Measurements from ENCODE around the gene COMMD1. TPM values are rescaled to one million over a fixed set of nuclear protein-coding genes. Genes with fewer than 3 reads are reported as not detected.
"Not testable (repeated sequence)": the region's sequence is repeated elsewhere in the genome, so short reads cannot be mapped to it uniquely, and the experiment has no call there.

The COMMD1 gene
- total and polyA plus RNA-seq, 9 donors: 25.4 to 48.8 (median 33.3) TPM

DNA sequence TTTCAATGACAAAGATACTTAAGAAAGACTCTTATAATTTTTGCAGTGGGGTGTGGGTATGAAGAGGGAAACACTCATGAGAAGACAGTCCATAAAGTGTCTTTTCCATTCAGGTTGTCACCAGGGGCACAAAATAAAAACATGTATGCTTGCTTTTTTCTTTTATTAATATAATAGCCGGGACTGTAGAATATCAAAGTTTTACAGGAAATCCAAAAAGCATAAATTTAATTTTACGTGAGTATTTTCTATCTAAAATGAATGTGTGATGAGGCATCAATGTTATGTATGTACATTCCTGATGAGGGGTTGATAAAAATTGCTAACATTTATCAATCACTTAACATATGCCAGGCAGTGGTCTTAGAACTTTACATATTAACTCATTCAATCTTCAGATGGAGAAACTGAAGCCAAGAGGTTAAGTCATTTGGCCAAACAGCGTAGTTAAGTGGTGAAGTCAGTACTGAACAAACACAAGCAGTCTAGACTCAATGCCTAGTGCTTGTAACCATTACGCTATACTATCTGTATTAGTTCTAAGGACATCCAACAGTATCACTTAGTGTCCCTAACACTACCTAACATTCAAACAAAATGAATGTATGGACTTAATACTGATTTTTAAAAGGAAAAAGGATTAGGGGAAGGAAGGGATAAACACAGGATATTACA lies 27.8 kb upstream of the COMMD1 start:
- no peaks in the 10 kb centered on the region for H3K36me3 ChIP-seq
- no peak overlapping the region for H3K4me3 ChIP-seq

DNA sequence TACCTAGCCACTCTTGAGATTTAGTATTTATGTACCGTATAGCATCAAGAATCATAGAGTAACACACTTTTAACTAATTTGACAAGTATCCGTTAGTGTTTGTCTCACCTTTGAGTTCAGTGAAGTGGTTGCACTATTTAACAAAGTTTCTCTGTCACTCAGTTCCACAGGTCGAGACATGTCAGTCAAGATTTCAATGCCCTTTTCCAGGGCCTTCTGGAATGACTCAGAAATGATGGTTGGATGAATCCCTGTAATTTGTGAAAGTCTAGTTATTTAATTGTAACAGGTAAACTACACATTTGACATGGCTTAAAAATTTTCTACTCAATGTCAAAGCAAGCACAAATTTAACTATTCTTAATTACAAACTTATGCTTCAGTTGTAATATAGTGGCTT lies 26.7 kb upstream of the COMMD1 start:
- no peaks in the 10 kb centered on the region for H3K9me3 ChIP-seq
- no peak for DNase-seq
- TF ChIP-seq, protein P1, sequence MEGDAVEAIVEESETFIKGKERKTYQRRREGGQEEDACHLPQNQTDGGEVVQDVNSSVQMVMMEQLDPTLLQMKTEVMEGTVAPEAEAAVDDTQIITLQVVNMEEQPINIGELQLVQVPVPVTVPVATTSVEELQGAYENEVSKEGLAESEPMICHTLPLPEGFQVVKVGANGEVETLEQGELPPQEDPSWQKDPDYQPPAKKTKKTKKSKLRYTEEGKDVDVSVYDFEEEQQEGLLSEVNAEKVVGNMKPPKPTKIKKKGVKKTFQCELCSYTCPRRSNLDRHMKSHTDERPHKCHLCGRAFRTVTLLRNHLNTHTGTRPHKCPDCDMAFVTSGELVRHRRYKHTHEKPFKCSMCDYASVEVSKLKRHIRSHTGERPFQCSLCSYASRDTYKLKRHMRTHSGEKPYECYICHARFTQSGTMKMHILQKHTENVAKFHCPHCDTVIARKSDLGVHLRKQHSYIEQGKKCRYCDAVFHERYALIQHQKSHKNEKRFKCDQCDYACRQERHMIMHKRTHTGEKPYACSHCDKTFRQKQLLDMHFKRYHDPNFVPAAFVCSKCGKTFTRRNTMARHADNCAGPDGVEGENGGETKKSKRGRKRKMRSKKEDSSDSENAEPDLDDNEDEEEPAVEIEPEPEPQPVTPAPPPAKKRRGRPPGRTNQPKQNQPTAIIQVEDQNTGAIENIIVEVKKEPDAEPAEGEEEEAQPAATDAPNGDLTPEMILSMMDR (IDR thresholded peaks at IDR 0.05): no peak
- TF ChIP-seq POLR2A (IDR thresholded peaks at IDR 0.05) (no peak), EP300 (IDR thresholded peaks at IDR 0.05) (no peak)
- no peaks in the 10 kb centered on the region for H3K27me3 ChIP-seq
- WGBS, 3 donors: 96 to 99% (median 96%) methylated on average over 3 of the region's 3 CpGs
- H3K36me3 ChIP-seq: no peaks in the 10 kb centered on the region
- H3K4me1 ChIP-seq (ENCODE audit: insufficient read depth): no peaks in the 10 kb centered on the region
- H3K4me3 ChIP-seq: no peak overlapping the region
- intact Hi-C loops (cut with DNase I): no loop called here
- H3K27ac ChIP-seq: no peak overlapping the region

More for the DNA sequence above, 27.8 kb upstream of the COMMD1 start:
- Histone ChIP-seq H3K27ac (no peak overlapping the region), H3K4me1 (ENCODE audit: insufficient read depth) (no peaks in the 10 kb centered on the region), H3K9me3 (no peaks in the 10 kb centered on the region), H3K27me3 (no peaks in the 10 kb centered on the region)
- TF ChIP-seq POLR2A (IDR thresholded peaks at IDR 0.05): no peak
- TF ChIP-seq, protein P1 (IDR thresholded peaks at IDR 0.05): no peak
- TF ChIP-seq EP300 (IDR thresholded peaks at IDR 0.05): no peak
- no peak for DNase-seq
- WGBS, 3 donors: 91 to 93% (median 92%) methylated on average over 4 of the region's 4 CpGs
- intact Hi-C loops (cut with DNase I): no loop called here

DNA sequence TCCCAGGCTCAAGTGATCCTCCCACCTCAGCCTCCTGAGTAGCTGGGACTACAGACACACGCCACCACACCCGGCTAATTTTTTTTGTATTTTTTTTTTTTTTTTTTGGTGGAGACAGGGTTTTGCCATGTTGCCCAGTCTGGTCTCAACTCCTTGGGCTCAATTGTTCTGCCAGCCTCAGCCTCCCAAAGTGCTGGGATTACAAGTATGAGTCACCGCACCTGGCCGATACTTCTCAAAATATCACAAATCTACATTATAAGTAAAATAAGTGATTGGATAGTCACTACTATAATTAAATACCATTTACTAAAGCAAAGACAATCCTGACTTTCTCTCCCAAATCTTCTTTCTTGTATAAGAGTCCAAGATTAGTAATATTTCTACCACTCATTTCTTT lies 26.1 kb upstream of the COMMD1 start:
- DNase-seq; intact Hi-C loops (cut with DNase I); H3K4me3 ChIP-seq; H3K36me3 ChIP-seq; H3K27me3 ChIP-seq; H3K4me1 ChIP-seq (ENCODE audit: insufficient read depth); H3K27ac ChIP-seq; H3K9me3 ChIP-seq: not testable (repeated sequence)
- WGBS, 3 donors: 94 to 96% (median 94%) methylated on average over 4 of the region's 4 CpGs

DNA sequence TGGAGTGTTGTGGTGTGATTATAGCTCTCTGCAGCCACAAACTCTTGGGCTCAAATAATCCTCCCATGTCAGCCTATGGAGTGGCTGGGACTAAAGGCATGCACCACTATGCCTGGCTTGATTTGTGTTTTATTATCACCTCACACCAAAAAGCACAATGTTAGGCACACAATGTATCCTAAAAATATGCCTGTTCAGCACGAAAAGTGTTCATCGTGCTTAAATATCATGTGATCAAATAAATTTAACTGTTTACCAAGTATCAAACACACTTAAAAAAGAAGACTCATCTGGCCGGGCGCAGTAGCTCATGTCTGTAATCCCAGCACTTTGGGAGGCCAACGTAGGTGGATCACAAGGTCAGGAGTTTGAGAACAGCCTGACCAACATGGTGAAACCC lies 22.6 kb upstream of the COMMD1 start:
- WGBS, 3 donors: 81 to 84% (median 81%) methylated on average over 5 of the region's 5 CpGs
- Histone ChIP-seq H3K27me3 (no peaks in the 10 kb centered on the region), H3K4me3 (no peak overlapping the region), H3K9me3 (no peaks in the 10 kb centered on the region), H3K27ac (no peak overlapping the region), H3K36me3 (no peaks in the 10 kb centered on the region), H3K4me1 (ENCODE audit: insufficient read depth) (peaks cover 7% of the 10 kb centered on the region)
- DNase-seq: no peak
- TF ChIP-seq POLR2A (IDR thresholded peaks at IDR 0.05): no peak
- TF ChIP-seq, protein P1 (IDR thresholded peaks at IDR 0.05): no peak
- intact Hi-C loops (cut with DNase I): loop anchor here in 1 of 4 donors (10.0 kb wide), 1 partner anchor 348 kb away; the partner anchor contains the start of gene XPO1

DNA sequence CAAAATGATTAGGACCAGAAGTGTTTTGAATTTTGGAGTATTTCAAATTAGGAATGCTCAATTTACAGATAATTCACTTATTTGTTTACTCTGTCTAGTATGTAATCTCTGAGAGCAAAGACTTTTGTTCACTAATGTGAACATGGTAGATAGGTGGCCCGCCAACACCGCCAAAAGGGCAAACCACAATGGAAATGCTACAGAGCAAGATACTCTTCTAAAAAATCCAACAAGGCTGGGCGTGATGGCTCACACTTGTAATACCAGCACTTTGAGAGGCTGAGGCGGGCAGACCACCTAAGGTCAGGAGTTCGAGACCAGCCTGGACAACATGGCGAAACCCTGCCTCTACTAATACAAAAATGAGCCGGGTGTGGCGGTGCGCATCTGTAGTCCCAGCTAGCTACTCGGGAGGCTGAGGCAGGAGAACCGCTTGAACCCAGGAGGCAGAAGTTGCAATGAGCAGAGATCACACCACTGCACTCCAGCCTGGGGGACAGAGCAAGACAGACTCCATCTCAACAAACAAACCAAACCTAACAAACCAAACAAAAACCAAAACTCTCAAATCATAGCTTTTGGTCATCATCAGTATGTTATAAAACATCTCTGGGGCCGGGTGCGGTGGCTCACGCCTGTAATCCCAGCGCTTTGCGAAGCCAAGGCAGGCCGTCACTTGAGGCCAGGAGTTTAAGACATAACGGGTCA lies 19.4 kb upstream of the COMMD1 start:
- Histone ChIP-seq H3K27me3 (no peaks in the 10 kb centered on the region), H3K36me3 (no peaks in the 10 kb centered on the region), H3K4me3 (no peak overlapping the region), H3K27ac (no peak overlapping the region), H3K4me1 (ENCODE audit: insufficient read depth) (peaks cover 8% of the 10 kb centered on the region), H3K9me3 (no peaks in the 10 kb centered on the region)
- TF ChIP-seq, protein P1 (IDR thresholded peaks at IDR 0.05): no peak
- TF ChIP-seq POLR2A (IDR thresholded peaks at IDR 0.05): no peak
- no peak for TF ChIP-seq EP300 (IDR thresholded peaks at IDR 0.05)
- intact Hi-C loops (cut with DNase I): loop anchor here in 1 of 4 donors (10.0 kb wide), 1 partner anchor 351 kb away; the partner anchor contains the start of gene XPO1
- no peak for DNase-seq
- 89 to 94% (median 92%) methylated on average over 18 of the region's 18 CpGs for whole genome bisulfite sequencing, 3 donors

Measured in ovary (tissue), 9 donors.